Calu3 (cell line): ENCODE data around the gene CSRNP3. TPM values are rescaled to one million over a fixed set of nuclear protein-coding genes. Genes with fewer than 3 reads are reported as not detected.

Experiments
- BruUV-seq: library from RNA; stranded (reverse); fragments of 400-500 nt; replicated peaks from 2 replicates; lab custom pipeline; 2021; lab: Mats Ljungman, UMichigan
- CTCF ChIA-PET: fragments of 300-600 bp; sonication (Branson Sonifier 250); formaldehyde crosslinking; loops from one replicate; lab custom pipeline; 2022; ENCODE audit warnings: antibody characterized with exemption; lab: Charles Lee
- DNase-seq: peaks from one replicate; pipeline ENCODE4 v3.0.0; 2022
- H3K27ac Mint-ChIP-seq: one replicate; pipeline ENCODE4 v1.8.0; 2022; ENCODE audit warnings: mixed read lengths; ENCODE audit not compliant: unreplicated experiment
- H3K27me3 Mint-ChIP-seq: one replicate; pipeline ENCODE4 v1.8.0; 2022; ENCODE audit warnings: mixed read lengths; ENCODE audit not compliant: unreplicated experiment
- H3K36me3 Mint-ChIP-seq: one replicate; pipeline ENCODE4 v1.8.0; 2022; ENCODE audit warnings: mild to moderate bottlenecking, moderate library complexity, mixed read lengths; ENCODE audit not compliant: insufficient read depth, unreplicated experiment
- H3K4me1 Mint-ChIP-seq: one replicate; pipeline ENCODE4 v1.8.0; 2022; ENCODE audit warnings: mild to moderate bottlenecking, low read depth, mixed read lengths; ENCODE audit not compliant: unreplicated experiment
- H3K4me3 Mint-ChIP-seq: one replicate; pipeline ENCODE4 v1.8.0; 2022; ENCODE audit warnings: mild to moderate bottlenecking, low read depth, moderate library complexity, mixed read lengths; ENCODE audit not compliant: unreplicated experiment
- H3K9me3 Mint-ChIP-seq: one replicate; pipeline ENCODE4 v1.8.0; 2022; ENCODE audit warnings: low read depth, mixed read lengths; ENCODE audit not compliant: unreplicated experiment
- CTCF ChIP-seq: fragments of 200-600 bp; IDR thresholded peaks from one replicate; pipeline ENCODE4 v1.8.0; 2022; ENCODE audit warnings: antibody characterized with exemption; ENCODE audit not compliant: unreplicated experiment
- intact Hi-C: fragments of 100-400 bp; cut with micrococcal nuclease; formaldehyde crosslinking; loops from one replicate; pipeline ENCODE4 v1.10.0; 2022; ENCODE audit not compliant: unreplicated experiment
- total RNA-seq: library from RNA; stranded (reverse); gene quantifications from 2 replicates; pipeline ENCODE4 v1.2.3, GENCODE V29; 2022

CSRNP3 gene
- total RNA-seq, 1 experiment from 2014 or later = 1.8 TPM

DNA sequence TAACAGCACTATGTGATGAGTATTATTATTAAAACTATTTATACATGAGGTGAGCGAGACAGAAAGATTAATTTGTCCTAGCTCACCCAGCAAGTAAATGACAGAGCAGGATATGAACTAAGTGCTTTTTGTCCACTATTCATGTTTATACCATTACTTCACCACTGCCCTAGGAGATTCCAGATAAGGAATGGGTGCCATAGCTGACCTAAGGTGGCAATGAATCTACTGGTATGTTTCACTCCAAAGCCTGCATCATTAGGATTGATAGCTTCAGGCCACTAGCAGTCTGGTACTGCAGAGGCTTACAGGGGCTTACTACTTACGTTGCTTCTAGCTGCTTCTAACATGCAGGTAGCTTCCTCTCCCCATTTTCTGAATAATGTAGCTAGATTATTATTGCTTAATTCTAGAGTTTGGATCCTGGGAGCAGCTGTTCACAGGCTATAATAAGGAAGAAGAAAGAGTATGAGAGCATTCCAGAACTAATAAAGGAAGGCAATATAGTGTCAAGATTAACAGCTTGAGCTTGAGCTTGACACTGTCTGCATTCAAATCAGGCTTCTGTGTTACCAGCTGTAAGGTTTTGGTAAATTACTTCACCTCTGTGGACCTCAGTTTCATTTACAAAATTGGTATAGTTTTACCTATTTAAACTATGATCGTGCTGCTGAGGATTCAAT, 170.9 kb downstream of the CSRNP3 start:
- CTCF ChIA-PET = no interaction called here
- no peaks in the 10 kb centered on the region for H3K27me3 Mint-ChIP-seq
- intact Hi-C loops = no loop called here

GRCh38 chr2:165645930-165646831, 176.7 kb downstream of the CSRNP3 start:
- no peaks in the 10 kb centered on the region for H3K27me3 Mint-ChIP-seq
- H3K36me3 Mint-ChIP-seq = no peaks in the 10 kb centered on the region
- no TSS peak for BruUV-seq
- intact Hi-C loops = no loop called here
- H3K4me1 Mint-ChIP-seq = no peaks in the 10 kb centered on the region
- no peak overlapping the region for H3K27ac Mint-ChIP-seq
- no peak overlapping the region for H3K4me3 Mint-ChIP-seq
- CTCF ChIA-PET = no interaction called here
- no peak for DNase-seq
- TF ChIP-seq CTCF = no peak
- H3K9me3 Mint-ChIP-seq = no peaks in the 10 kb centered on the region

More for the DNA sequence above, 170.9 kb downstream of the CSRNP3 start:
- Mint-ChIP-seq H3K27ac (no peak overlapping the region), H3K9me3 (no peaks in the 10 kb centered on the region), H3K4me3 (no peak overlapping the region), H3K4me1 (no peaks in the 10 kb centered on the region), H3K36me3 (no peaks in the 10 kb centered on the region)
- no peak for DNase-seq
- TF ChIP-seq CTCF = no peak
- no TSS peak for BruUV-seq

- BruUV-seq = no TSS peak
- H3K9me3 Mint-ChIP-seq = no peaks in the 10 kb centered on the region
- H3K27ac Mint-ChIP-seq = no peak overlapping the region
- H3K27me3 Mint-ChIP-seq = no peaks in the 10 kb centered on the region
- CTCF ChIA-PET = no interaction called here
- H3K4me1 Mint-ChIP-seq = no peaks in the 10 kb centered on the region
- intact Hi-C loops = no loop called here
- no peaks in the 10 kb centered on the region for H3K36me3 Mint-ChIP-seq
- H3K4me3 Mint-ChIP-seq = no peak overlapping the region
- no peak for DNase-seq
- TF ChIP-seq CTCF = no peak
Observed at GRCh38 chr2:165647409-165647808, 177.9 kb downstream of the CSRNP3 start.

DNA sequence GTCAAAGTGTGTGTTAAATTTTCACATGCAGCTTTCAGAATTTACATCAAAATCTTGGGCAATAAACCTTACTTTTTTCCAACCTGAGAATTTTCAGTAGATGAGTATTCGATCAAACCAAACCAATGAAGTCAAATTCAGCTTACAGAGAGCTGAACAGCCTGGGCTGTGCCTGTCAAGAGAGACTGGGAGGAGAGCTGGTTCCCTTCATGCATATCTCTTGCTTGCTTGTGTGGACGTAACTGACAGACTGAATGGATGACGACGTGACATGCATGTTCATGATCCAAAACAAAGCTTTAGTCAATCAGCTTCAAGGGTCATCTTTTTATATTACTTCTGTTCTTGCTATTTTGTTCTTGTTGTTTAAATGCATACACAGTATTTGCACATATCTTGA, 179.3 kb downstream of the CSRNP3 start:
- no peaks in the 10 kb centered on the region for H3K9me3 Mint-ChIP-seq
- BruUV-seq = no TSS peak
- no peak for DNase-seq

More for the DNA sequence above, 179.3 kb downstream of the CSRNP3 start:
- CTCF ChIA-PET = no interaction called here
- intact Hi-C loops = no loop called here
- no peaks in the 10 kb centered on the region for H3K27me3 Mint-ChIP-seq
- H3K36me3 Mint-ChIP-seq = no peaks in the 10 kb centered on the region
- TF ChIP-seq CTCF = no peak
- no peak overlapping the region for H3K4me3 Mint-ChIP-seq
- no peaks in the 10 kb centered on the region for H3K4me1 Mint-ChIP-seq
- no peak overlapping the region for H3K27ac Mint-ChIP-seq
